Skeletal muscle satellite cell (primary cell): ENCODE data around the gene RARA. TPM values are rescaled to one million over a fixed set of nuclear protein-coding genes. Genes with fewer than 3 reads are reported as not detected.

ENCODE experiments used
- H3K27me3 ChIP-seq: 2 replicates; pipeline ENCODE4 v1.7.0; 2013; ENCODE audit warnings: low read length; ENCODE audit not compliant: control insufficient read depth, insufficient read depth
- H3K36me3 ChIP-seq: 2 replicates; pipeline ENCODE4 v1.7.0; 2013; ENCODE audit warnings: mild to moderate bottlenecking, control low read depth, low read length; ENCODE audit not compliant: insufficient read depth
- H3K4me1 ChIP-seq: 2 replicates; pipeline ENCODE4 v1.7.0; 2013; ENCODE audit warnings: low read length; ENCODE audit not compliant: control insufficient read depth, insufficient read depth
- H3K4me2 ChIP-seq: 2 replicates; pipeline ENCODE4 v1.7.0; 2013; ENCODE audit warnings: mild to moderate bottlenecking, low read length
- H3K4me3 ChIP-seq: 2 replicates; pipeline ENCODE4 v1.7.0; 2013; ENCODE audit warnings: low read length
- H3K9ac ChIP-seq: 2 replicates; pipeline ENCODE4 v1.7.0; 2013; ENCODE audit warnings: mild to moderate bottlenecking, low read depth, low read length, moderate library complexity
- H3K9me3 ChIP-seq: replicated peaks from 2 replicates; pipeline ENCODE4 v1.7.0; 2013; ENCODE audit warnings: mild to moderate bottlenecking, control low read depth, low read length
- total RNA-seq: library from RNA; depleted of rRNA; stranded (reverse); fragments of >200 nt; gene quantifications from 2 replicates; pipeline ENCODE4 v1.2.3, GENCODE V29; 2012; rRNA removed

The RARA gene
- 11.2 and 17.0 TPM in 2 replicates for total RNA-seq

DNA sequence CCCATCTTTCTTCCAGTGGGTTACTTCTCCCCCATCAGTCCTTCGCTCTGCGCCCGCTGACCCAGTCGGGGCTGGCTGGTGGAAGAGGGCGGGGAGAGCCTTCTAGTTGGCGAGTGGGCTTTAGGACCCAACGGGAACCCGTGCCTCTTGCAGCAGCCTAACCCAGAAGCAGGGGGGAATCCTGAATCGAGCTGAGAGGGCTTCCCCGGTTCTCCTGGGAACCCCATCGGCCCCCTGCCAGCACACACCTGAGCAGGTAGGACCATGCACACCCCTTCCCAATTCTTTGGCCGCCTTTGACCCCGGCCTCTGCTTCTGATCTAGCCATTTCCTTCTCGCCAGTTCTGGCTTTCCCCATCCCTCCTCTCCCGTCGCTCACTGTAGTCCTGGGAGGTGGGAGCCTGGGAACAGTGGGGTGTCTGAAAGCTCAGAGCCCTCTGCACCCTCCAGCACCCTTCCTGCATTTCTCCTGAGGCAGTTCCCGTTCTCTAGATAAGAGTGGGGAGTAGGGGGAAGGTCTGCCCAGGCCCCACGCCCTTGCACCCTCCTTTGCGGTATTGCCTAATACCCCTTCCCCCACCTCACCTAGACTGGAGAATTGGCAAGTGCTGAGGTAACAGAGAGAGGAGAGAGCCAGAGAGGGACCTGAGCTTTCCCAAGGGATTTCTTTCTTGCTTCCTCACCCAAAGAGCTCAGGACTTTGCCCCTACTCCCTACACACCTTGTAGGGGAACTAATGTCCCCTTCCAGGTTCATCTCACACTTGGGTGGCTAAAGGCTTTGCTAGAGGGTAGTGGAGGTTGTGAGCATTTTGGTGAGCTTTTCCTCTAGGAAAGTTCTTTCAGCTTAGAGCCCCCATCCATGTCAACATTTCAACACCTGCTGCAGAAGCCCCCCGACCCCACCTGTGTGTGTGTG is at the start of gene RARA:
RARA (plus strand) TSS at position 150 of the 918 bp plus-strand sequence. CDS start 22,039 bp downstream, outside the sequence.
- H3K4me3 ChIP-seq = no peak within 1 kb of the TSS
- no peaks in the 10 kb centered on the region for H3K9me3 ChIP-seq

GRCh38 chr17:40259505-40259904 is 49.5 kb upstream of the RARA start:
- Histone ChIP-seq H3K4me2 (no peak overlapping the region), H3K9me3 (no peaks in the 10 kb centered on the region), H3K4me1 (no peaks in the 10 kb centered on the region), H3K4me3 (no peak overlapping the region), H3K9ac (no peak overlapping the region), H3K36me3 (peaks cover 41% of the 10 kb centered on the region), H3K27me3 (no peaks in the 10 kb centered on the region)

More for the DNA sequence above, at the start of gene RARA:
- Histone ChIP-seq H3K36me3 (no peaks in the 10 kb centered on the region), H3K27me3 (no peaks in the 10 kb centered on the region), H3K4me2 (peak within 1 kb of the TSS; percentile 58), H3K4me1 (peaks cover 75% of the 10 kb centered on the region), H3K9ac (no peak within 1 kb of the TSS)

GRCh38 chr17:40260528-40260927 is 48.5 kb upstream of the RARA start:
- H3K27me3 ChIP-seq = no peaks in the 10 kb centered on the region
- peaks cover 51% of the 10 kb centered on the region for H3K36me3 ChIP-seq

GRCh38 chr17:40264458-40265185 is 44.4 kb upstream of the RARA start:
- no peaks in the 10 kb centered on the region for H3K27me3 ChIP-seq
- no peaks in the 10 kb centered on the region for H3K9me3 ChIP-seq
- no peak overlapping the region for H3K4me2 ChIP-seq
- no peak overlapping the region for H3K9ac ChIP-seq
- no peak overlapping the region for H3K4me3 ChIP-seq
- H3K36me3 ChIP-seq = peaks cover 45% of the 10 kb centered on the region
- H3K4me1 ChIP-seq = no peaks in the 10 kb centered on the region

More at GRCh38 chr17:40260528-40260927, 48.5 kb upstream of the RARA start:
- Histone ChIP-seq H3K4me3 (no peak overlapping the region), H3K9ac (no peak overlapping the region), H3K4me2 (no peak overlapping the region), H3K4me1 (no peaks in the 10 kb centered on the region), H3K9me3 (no peaks in the 10 kb centered on the region)

DNA sequence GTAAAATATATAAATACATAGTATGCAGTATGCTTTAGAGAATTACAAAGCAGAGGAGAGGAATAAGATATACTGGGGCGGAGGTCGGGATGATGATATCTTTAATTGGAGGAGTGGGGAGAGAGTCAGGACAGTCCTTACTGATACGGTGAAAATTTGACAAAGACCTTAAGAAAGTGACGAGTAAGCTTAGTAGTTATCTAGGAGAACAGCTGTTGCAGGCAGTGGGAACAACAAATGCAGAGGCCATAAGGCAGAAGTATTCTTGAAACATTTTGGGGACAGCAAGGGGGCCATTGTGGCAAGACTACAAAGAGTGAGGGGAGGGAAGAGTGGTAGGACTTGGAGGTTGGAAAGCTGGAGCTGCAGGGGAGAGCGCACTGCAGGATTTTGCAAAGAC is 43.6 kb upstream of the RARA start:
- Histone ChIP-seq H3K27me3 (no peaks in the 10 kb centered on the region), H3K9me3 (no peaks in the 10 kb centered on the region), H3K4me2 (no peak overlapping the region), H3K4me1 (no peaks in the 10 kb centered on the region), H3K9ac (no peak overlapping the region), H3K36me3 (peaks cover 41% of the 10 kb centered on the region), H3K4me3 (no peak overlapping the region)

DNA sequence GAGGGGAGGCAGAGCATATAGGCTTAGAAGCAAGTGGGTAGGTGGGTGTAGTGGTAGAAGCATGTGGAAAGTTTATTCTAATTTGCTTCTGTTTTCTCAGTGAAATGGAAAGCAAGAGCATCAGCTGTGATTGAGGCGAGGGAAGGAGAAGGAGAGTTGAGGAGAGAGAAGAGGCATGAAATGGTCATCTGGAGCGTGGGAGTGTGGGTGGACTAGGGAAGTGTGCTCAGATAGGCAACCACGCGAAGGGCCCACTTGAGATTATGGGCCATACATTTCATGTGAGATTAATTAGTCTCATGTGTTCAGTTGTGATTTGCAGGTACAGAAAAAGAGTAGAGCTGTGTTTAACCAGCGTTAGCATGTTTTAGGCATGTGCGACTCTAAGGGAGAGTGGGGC is 42.1 kb upstream of the RARA start:
- no peak overlapping the region for H3K4me2 ChIP-seq
- H3K9me3 ChIP-seq = no peaks in the 10 kb centered on the region
- no peak overlapping the region for H3K9ac ChIP-seq
- H3K27me3 ChIP-seq = no peaks in the 10 kb centered on the region
- peaks cover 46% of the 10 kb centered on the region for H3K36me3 ChIP-seq
- H3K4me1 ChIP-seq = no peaks in the 10 kb centered on the region
- no peak overlapping the region for H3K4me3 ChIP-seq

DNA sequence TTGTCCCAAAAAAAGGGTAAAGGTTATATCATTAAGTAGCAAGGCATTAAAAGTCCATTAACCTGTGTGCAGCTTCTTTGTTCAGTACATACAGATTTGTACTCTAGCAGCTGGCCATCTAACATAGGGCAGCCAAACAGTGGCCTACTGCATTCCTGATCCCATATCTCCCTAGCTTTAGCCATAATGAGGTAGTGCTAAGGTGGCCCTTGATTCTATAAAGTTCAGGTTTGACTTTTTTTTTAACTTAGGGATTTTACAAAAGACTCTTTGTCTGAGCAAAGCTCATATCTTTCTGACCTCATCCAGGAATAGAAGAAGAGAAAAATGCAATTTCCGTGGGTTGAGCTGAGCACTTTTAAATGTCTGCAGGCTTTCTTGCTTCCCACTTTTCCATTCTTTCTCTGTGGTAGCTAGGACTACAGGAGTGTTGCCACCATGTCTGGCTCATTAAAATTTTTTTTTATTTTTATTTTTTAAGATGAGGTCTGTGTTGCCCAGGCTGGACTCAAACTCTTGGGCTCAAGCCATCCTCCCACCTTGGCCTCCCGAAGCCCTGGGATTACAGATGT is 40.8 kb upstream of the RARA start:
- Histone ChIP-seq H3K27me3 (no peaks in the 10 kb centered on the region), H3K9ac (no peak overlapping the region), H3K4me2 (no peak overlapping the region), H3K4me3 (no peak overlapping the region), H3K4me1 (no peaks in the 10 kb centered on the region), H3K9me3 (no peaks in the 10 kb centered on the region), H3K36me3 (peaks cover 46% of the 10 kb centered on the region)

- H3K9ac ChIP-seq = no peak overlapping the region
- H3K4me3 ChIP-seq = no peak overlapping the region
- no peaks in the 10 kb centered on the region for H3K27me3 ChIP-seq
- peaks cover 4% of the 10 kb centered on the region for H3K4me1 ChIP-seq
- H3K36me3 ChIP-seq = peaks cover 55% of the 10 kb centered on the region
- H3K4me2 ChIP-seq = no peak overlapping the region
- H3K9me3 ChIP-seq = no peaks in the 10 kb centered on the region
These were observed 30.6 kb upstream of the RARA start for GRCh38 chr17:40278414-40278813.

DNA sequence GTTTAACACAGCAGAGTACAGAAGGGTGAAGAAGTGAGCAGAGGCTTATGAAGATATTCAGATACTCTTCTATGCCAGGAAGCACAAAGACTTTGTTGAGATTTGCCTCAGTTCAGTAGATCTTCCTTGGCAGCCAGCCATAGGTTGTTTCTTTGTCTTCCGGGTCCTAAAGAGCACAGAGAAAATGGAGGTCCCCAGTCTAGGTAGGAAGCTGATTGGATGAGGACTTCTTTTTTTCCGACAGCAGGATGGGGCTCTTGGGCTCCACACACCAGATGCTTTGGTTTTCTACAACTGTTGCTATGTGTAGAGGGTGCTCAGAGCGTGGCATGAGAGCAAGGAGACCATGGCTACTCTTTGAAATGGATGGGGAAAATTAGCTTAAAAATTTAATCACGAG is 29.6 kb upstream of the RARA start:
- Histone ChIP-seq H3K9ac (no peak overlapping the region), H3K27me3 (no peaks in the 10 kb centered on the region), H3K4me2 (no peak overlapping the region), H3K4me1 (peaks cover 11% of the 10 kb centered on the region), H3K36me3 (peaks cover 49% of the 10 kb centered on the region), H3K9me3 (no peaks in the 10 kb centered on the region), H3K4me3 (no peak overlapping the region)

GRCh38 chr17:40281663-40282062 is 27.3 kb upstream of the RARA start:
- H3K36me3 ChIP-seq = peaks cover 38% of the 10 kb centered on the region
- no peaks in the 10 kb centered on the region for H3K27me3 ChIP-seq
- no peak overlapping the region for H3K9ac ChIP-seq
- H3K9me3 ChIP-seq = no peaks in the 10 kb centered on the region
- no peak overlapping the region for H3K4me3 ChIP-seq
- peaks cover 20% of the 10 kb centered on the region for H3K4me1 ChIP-seq
- no peak overlapping the region for H3K4me2 ChIP-seq

DNA sequence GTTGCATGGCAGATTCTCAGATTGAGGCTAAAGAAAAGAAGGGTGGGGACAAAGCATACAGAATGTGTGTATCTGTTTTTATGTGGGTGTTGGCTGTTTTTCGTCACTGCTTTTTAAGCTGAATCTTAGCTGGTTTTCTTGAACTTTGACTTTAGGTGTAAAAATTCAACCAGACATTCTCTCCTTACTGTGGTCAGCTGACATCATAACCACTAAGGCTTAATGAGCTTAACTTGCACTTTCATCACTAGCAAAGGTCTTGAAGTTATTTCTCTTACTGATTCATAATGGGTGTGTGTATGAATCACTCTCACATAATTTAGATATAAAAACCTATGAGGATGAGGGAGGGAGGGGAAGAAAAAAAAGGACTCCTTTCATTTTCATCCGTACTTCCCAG is 25.3 kb upstream of the RARA start:
- H3K9ac ChIP-seq = peak overlapping the region; percentile 39
- H3K4me3 ChIP-seq = peak overlapping the region; percentile 64
- H3K4me1 ChIP-seq = peaks cover 23% of the 10 kb centered on the region
- no peaks in the 10 kb centered on the region for H3K27me3 ChIP-seq
- peaks cover 22% of the 10 kb centered on the region for H3K36me3 ChIP-seq
- peak overlapping the region; percentile 87 for H3K4me2 ChIP-seq
- no peaks in the 10 kb centered on the region for H3K9me3 ChIP-seq
